Panc1 (cell line): ENCODE data around the gene C11orf58. TPM values are rescaled to one million over a fixed set of nuclear protein-coding genes. Genes with fewer than 3 reads are reported as not detected.

ENCODE experiments used
- ATAC-seq: fragments of 200-7000 bp; cut with Tn5 transposase; 2 replicates; pipeline ENCODE4 v1.9.1; 2020; ENCODE audit warnings: mild to moderate bottlenecking, moderate library complexity
- BruUV-seq: library from RNA; stranded (reverse); fragments of 400-500 nt; replicated peaks from 2 replicates; lab custom pipeline; 2021; lab: Mats Ljungman, UMichigan
- CTCF ChIA-PET: fragments of 300-600 bp; sonication (Branson Sonifier 250); formaldehyde crosslinking; loops from one replicate; lab custom pipeline; 2022; ENCODE audit warnings: antibody characterized with exemption; lab: Charles Lee
- POLR2A ChIA-PET: fragments of 300-600 bp; sonication (Branson Sonifier 250); formaldehyde crosslinking; loops from one replicate; lab custom pipeline; 2022; ENCODE audit warnings: antibody characterized with exemption; lab: Charles Lee
- DNase-seq: peaks from one replicate; pipeline ENCODE4 v3.0.0-alpha.2; 2010; ENCODE audit warnings: low read depth, low spot score
- H3K27ac ChIP-seq: 2 replicates; pipeline ENCODE4 v1.5.1; 2011; ENCODE audit warnings: mild to moderate bottlenecking, low read length, inconsistent platforms
- H3K27me3 ChIP-seq: fragments of 200-500 bp; sonication (Bioruptor generic); 2 replicates; pipeline ENCODE4 v1.6.0; 2014; ENCODE audit warnings: low read length, inconsistent platforms; ENCODE audit not compliant: control insufficient read depth, insufficient read depth
- H3K36me3 ChIP-seq: fragments of 200-500 bp; sonication (Bioruptor generic); 2 replicates; pipeline ENCODE4 v1.5.1; 2014; ENCODE audit warnings: inconsistent platforms, mild to moderate bottlenecking, low read length, moderate library complexity; ENCODE audit not compliant: control insufficient read depth, insufficient read depth
- H3K4me1 ChIP-seq: 2 replicates; pipeline ENCODE4 v1.5.1; 2011; ENCODE audit warnings: inconsistent platforms, mild to moderate bottlenecking, low read length, moderate library complexity; ENCODE audit not compliant: control insufficient read depth, insufficient read depth
- H3K4me3 ChIP-seq, 2 experiments: 2 replicates each; pipeline ENCODE4 v1.5.1; 2011 to 2012; ENCODE audit warnings: low read depth in 2 of 2, low read length in 2 of 2, mild to moderate bottlenecking in 2 of 2, inconsistent platforms in 1 of 2, moderate library complexity in 1 of 2
- H3K9me3 ChIP-seq: fragments of 200-500 bp; sonication (Bioruptor generic); 2 replicates; pipeline ENCODE4 v1.5.1; 2014; ENCODE audit warnings: low read depth, mild to moderate bottlenecking, inconsistent platforms, low read length, moderate library complexity; ENCODE audit not compliant: control insufficient read depth, insufficient read depth
- CTCF ChIP-seq: fragments of 450-650 bp; IDR thresholded peaks from 2 replicates; pipeline ENCODE4 v1.5.1; 2017; ENCODE audit warnings: mild to moderate bottlenecking
- POLR2AphosphoS5 ChIP-seq: IDR thresholded peaks from 2 replicates; pipeline ENCODE4 v1.6.1; 2012; ENCODE audit warnings: mild to moderate bottlenecking, low read depth, low read length, moderate library complexity
- REST ChIP-seq, 2 experiments: IDR thresholded peaks; 2 replicates each; pipeline ENCODE4 v1.6.1; 2011 to 2012; ENCODE audit warnings: low read depth in 2 of 2, control low read depth in 1 of 2, low read length in 1 of 2, mild to moderate bottlenecking in 1 of 2, moderate library complexity in 1 of 2; ENCODE audit not compliant: insufficient read depth in 1 of 2
- SIN3A ChIP-seq: IDR thresholded peaks from 2 replicates; pipeline ENCODE4 v1.6.1; 2012; ENCODE audit warnings: low read depth, mild to moderate bottlenecking, low read length, moderate library complexity, borderline replicate concordance; ENCODE audit not compliant: insufficient read depth
- TCF7L2 ChIP-seq: IDR thresholded peaks from 2 replicates; pipeline ENCODE4 v1.6.1; 2011; ENCODE audit warnings: mild to moderate bottlenecking, low read depth, low read length, inconsistent platforms
- in situ Hi-C: cut with HindIII; loops from 2 replicates; pipeline ENCODE4 v1.10.0; 2016; ENCODE audit warnings: low sequenced_read_pairs, low pct_unique_long_range_greater_than_20kb
- intact Hi-C: fragments of 100-400 bp; cut with micrococcal nuclease; formaldehyde crosslinking; loops from one replicate; pipeline ENCODE4 v1.10.0; 2022; ENCODE audit not compliant: unreplicated experiment
- total RNA-seq: library from RNA; stranded (reverse); gene quantifications from one replicate; pipeline ENCODE4 v1.2.1, GENCODE V29; 2021; ENCODE audit not compliant: unreplicated experiment

C11orf58 gene
- total RNA-seq, 1 experiment from 2014 or later, result 97.6 TPM

- intact Hi-C loops, result no loop called here
- POLR2A ChIA-PET, result interaction anchor here (0.8 kb wide), 1 partner anchor 10 kb away, joined by 3 read pairs; no protein-coding TSS in a partner anchor
- H3K36me3 ChIP-seq, result no peaks in the 10 kb centered on the region
- H3K9me3 ChIP-seq, result no peaks in the 10 kb centered on the region
- TF ChIP-seq TCF7L2 (no peak), POLR2AphosphoS5 (no peak), SIN3A (no peak), REST (IDR thresholded peaks at IDR 0.05; ENCODE audit: insufficient read depth in 1 of 2, low read depth in 2 of 2, low read length in 1 of 2) (no peak), CTCF (no peak)
- H3K27ac ChIP-seq, result no peak overlapping the region
- no peak for DNase-seq
- no peaks in the 10 kb centered on the region; the same call in 1 of the 2 replicates for H3K27me3 ChIP-seq
- H3K4me1 ChIP-seq, result no peaks in the 10 kb centered on the region
- in situ Hi-C loops, result no loop called here
- no TSS peak for BruUV-seq
- no peak overlapping the region for H3K4me3 ChIP-seq
- no peak for ATAC-seq
- CTCF ChIA-PET, result no interaction called here
Measured at GRCh38 chr11:16722581-16723344, 15.7 kb upstream of the C11orf58 start.

- Histone ChIP-seq H3K27me3 (no peaks in the 10 kb centered on the region), H3K27ac (no peak overlapping the region), H3K4me3 (no peak overlapping the region), H3K4me1 (no peaks in the 10 kb centered on the region), H3K36me3 (no peaks in the 10 kb centered on the region), H3K9me3 (no peaks in the 10 kb centered on the region)
- BruUV-seq, result no TSS peak
- ATAC-seq, result no peak
- intact Hi-C loops (no loop called here), in situ Hi-C loops (no loop called here)
- CTCF ChIA-PET, result interaction anchor here (0.6 kb wide), 1 partner anchor 15 kb away, joined by 5 read pairs; no protein-coding TSS in a partner anchor
- no peak for DNase-seq
- TF ChIP-seq CTCF, result no peak
- TF ChIP-seq SIN3A, result no peak
- no peak for TF ChIP-seq POLR2AphosphoS5
- TF ChIP-seq TCF7L2, result no peak
- TF ChIP-seq REST (IDR thresholded peaks at IDR 0.05; ENCODE audit: insufficient read depth in 1 of 2, low read depth in 2 of 2, low read length in 1 of 2), result no peak
- POLR2A ChIA-PET, result no interaction called here
Measured at GRCh38 chr11:16727806-16728205, 10.6 kb upstream of the C11orf58 start.
